H4 (cell line): ENCODE measurements around the gene KIF16B. TPM values are rescaled to one million over a fixed set of nuclear protein-coding genes. Genes with fewer than 3 reads are reported as not detected.

Experiments
- DNase-seq: peaks from one replicate; pipeline ENCODE4 v3.0.0-alpha.2; 2015; ENCODE audit warnings: low spot score
- total RNA-seq: library from RNA; depleted of rRNA; stranded (reverse); fragments of >200 nt; shearing (Covaris generic); gene quantifications from 2 replicates; pipeline ENCODE4 v1.2.3, GENCODE V29; 2014

The KIF16B gene
- total RNA-seq, 1 experiment from 2014 or later = 5.0 TPM

- DNase-seq = no peak
Observed at GRCh38 chr20:16362642-16363041, 210.6 kb downstream of the KIF16B start.

GRCh38 chr20:16360668-16361067 lies 212.6 kb downstream of the KIF16B start:
- no peak for DNase-seq

- no peak for DNase-seq
Observed at GRCh38 chr20:16353417-16353781, 219.8 kb downstream of the KIF16B start.

GRCh38 chr20:16352751-16353416 lies 220.4 kb downstream of the KIF16B start:
- DNase-seq = no peak

GRCh38 chr20:16352321-16352720 lies 220.9 kb downstream of the KIF16B start:
- DNase-seq = no peak

- no peak for DNase-seq
Observed at GRCh38 chr20:16351415-16351814, 221.8 kb downstream of the KIF16B start.

GRCh38 chr20:16350465-16350864 lies 222.8 kb downstream of the KIF16B start:
- no peak for DNase-seq

GRCh38 chr20:16349523-16350260 lies 223.6 kb downstream of the KIF16B start:
- DNase-seq = no peak

- no peak for DNase-seq
Observed at GRCh38 chr20:16346956-16347355, 226.3 kb downstream of the KIF16B start.

GRCh38 chr20:16337707-16338106 lies 235.5 kb downstream of the KIF16B start:
- no peak for DNase-seq

GRCh38 chr20:16327606-16328005 lies 245.6 kb downstream of the KIF16B start:
- DNase-seq = no peak

- no peak for DNase-seq
Observed at GRCh38 chr20:16321291-16321690, 252.0 kb downstream of the KIF16B start.

- DNase-seq = no peak
Observed at GRCh38 chr20:16317445-16318362, 255.5 kb downstream of the KIF16B start.

GRCh38 chr20:16316513-16316912 lies 256.7 kb downstream of the KIF16B start:
- DNase-seq = no peak

GRCh38 chr20:16314748-16315159 lies 258.5 kb downstream of the KIF16B start:
- no peak for DNase-seq

GRCh38 chr20:16314320-16314719 lies 258.9 kb downstream of the KIF16B start:
- no peak for DNase-seq

- no peak for DNase-seq
Observed at GRCh38 chr20:16313917-16314316, 259.3 kb downstream of the KIF16B start.

GRCh38 chr20:16312998-16313397 lies 260.2 kb downstream of the KIF16B start:
- DNase-seq = no peak

- DNase-seq = no peak
Observed at GRCh38 chr20:16311756-16312155, 261.5 kb downstream of the KIF16B start.

- DNase-seq = no peak
Observed at GRCh38 chr20:16308754-16309153, 264.5 kb downstream of the KIF16B start.

GRCh38 chr20:16302818-16303217 lies 270.4 kb downstream of the KIF16B start:
- DNase-seq = no peak

- no peak for DNase-seq
Observed at GRCh38 chr20:16301986-16302385, 271.3 kb downstream of the KIF16B start.
